Sigmoid colon (tissue), 7 donors: ENCODE results near the gene GAL3ST1. TPM values are rescaled to one million over a fixed set of nuclear protein-coding genes. Genes with fewer than 3 reads are reported as not detected.
"Not testable (repeated sequence)": the region's sequence is repeated elsewhere in the genome, so short reads cannot be mapped to it uniquely, and the experiment has no call there.

Experiments
- DNase-seq: peaks from one replicate; pipeline ENCODE4 v3.0.0-alpha.2; 2019
- H3K27ac ChIP-seq, 4 donors: fragments of 200-600 bp; sonication (generic); one replicate each; pipeline ENCODE4 v1.5.1; 2016 to 2019; ENCODE audit warnings: mild to moderate bottlenecking in 1 of 4
- H3K27me3 ChIP-seq, 3 donors: fragments of 200-600 bp; sonication (generic); one replicate each; pipeline ENCODE4 v1.5.1; 2019; ENCODE audit warnings: mild to moderate bottlenecking in 1 of 3
- H3K36me3 ChIP-seq, 4 donors: fragments of 200-600 bp; sonication (generic); one replicate each; pipeline ENCODE4 v1.5.1; 2016 to 2019
- H3K4me1 ChIP-seq, 4 donors: fragments of 200-600 bp; sonication (generic); one replicate each; pipeline ENCODE4 v1.5.1; 2017 to 2019
- H3K4me3 ChIP-seq, 4 donors: fragments of 200-600 bp; sonication (generic); one replicate each; pipeline ENCODE4 v1.5.1; 2017 to 2019; ENCODE audit warnings: mild to moderate bottlenecking in 2 of 4, moderate library complexity in 1 of 4
- H3K9me3 ChIP-seq, 4 donors: fragments of 200-600 bp in 3 of 4; sonication (generic) in 3 of 4; one replicate each; pipeline versions ENCODE4 v1.5.1 to v1.6.1; 2013 to 2019
- EP300 ChIP-seq, 4 donors: sonication (generic); formaldehyde crosslinking; IDR thresholded peaks; one replicate each; pipeline ENCODE4 v1.6.1; 2017; ENCODE audit warnings: antibody characterized with exemption in 4 of 4
- POLR2A ChIP-seq, 2 donors: fragments of 450-650 bp; IDR thresholded peaks; one replicate each; pipeline ENCODE4 v1.6.1; 2016; ENCODE audit warnings: antibody characterized with exemption in 2 of 2, mild to moderate bottlenecking in 2 of 2, moderate library complexity in 2 of 2
- POLR2AphosphoS5 ChIP-seq, 4 donors: sonication (generic); formaldehyde crosslinking; IDR thresholded peaks; one replicate each; pipeline ENCODE4 v1.6.1; 2017; ENCODE audit warnings: antibody characterized with exemption in 4 of 4
- WGBS, 2 donors: extraction: QIAGEN DNeasy Blood & Tissue Kit; methylation state at CpG; one replicate each; pipeline ENCODE4 v1.1.7; 2013; 5-methylcytosine and 5-hydroxymethylcytosine counted together
- intact Hi-C: fragments of 100-400 bp; cut with DNase I; formaldehyde crosslinking; loops from one replicate; pipeline ENCODE4 v1.15.1; 2023
- polyA plus RNA-seq, 3 donors: library from polyadenylated mRNA; stranded (reverse); fragments of 200-250 nt; gene quantifications; one replicate each; pipeline ENCODE4 v1.2.3, GENCODE V29; 2013
- total RNA-seq, 4 donors: library from RNA; depleted of rRNA; stranded (reverse); fragments of >200 nt; gene quantifications; one replicate each; pipeline ENCODE4 v1.1.0, GENCODE V29; 2016
- TF ChIP-seq, protein P1 (sequence below), 4 experiments: fragments of 450-650 bp in 3 of 4; fragments of 200-600 bp in 1 of 4; IDR thresholded peaks; one replicate each; pipeline ENCODE4 v1.5.1; 2016 to 2019; ENCODE audit warnings: antibody characterized with exemption in 4 of 4, mild to moderate bottlenecking in 3 of 4, moderate library complexity in 2 of 4
- donor health status: healthy with polysubstance abuse.
- donor health status: Bipolar disorder and iron deficiency.
- donor health status: healthy.

The GAL3ST1 gene
- total and polyA plus RNA-seq, 7 donors, result 0.68 to 10.2 (median 2.8) TPM

DNA sequence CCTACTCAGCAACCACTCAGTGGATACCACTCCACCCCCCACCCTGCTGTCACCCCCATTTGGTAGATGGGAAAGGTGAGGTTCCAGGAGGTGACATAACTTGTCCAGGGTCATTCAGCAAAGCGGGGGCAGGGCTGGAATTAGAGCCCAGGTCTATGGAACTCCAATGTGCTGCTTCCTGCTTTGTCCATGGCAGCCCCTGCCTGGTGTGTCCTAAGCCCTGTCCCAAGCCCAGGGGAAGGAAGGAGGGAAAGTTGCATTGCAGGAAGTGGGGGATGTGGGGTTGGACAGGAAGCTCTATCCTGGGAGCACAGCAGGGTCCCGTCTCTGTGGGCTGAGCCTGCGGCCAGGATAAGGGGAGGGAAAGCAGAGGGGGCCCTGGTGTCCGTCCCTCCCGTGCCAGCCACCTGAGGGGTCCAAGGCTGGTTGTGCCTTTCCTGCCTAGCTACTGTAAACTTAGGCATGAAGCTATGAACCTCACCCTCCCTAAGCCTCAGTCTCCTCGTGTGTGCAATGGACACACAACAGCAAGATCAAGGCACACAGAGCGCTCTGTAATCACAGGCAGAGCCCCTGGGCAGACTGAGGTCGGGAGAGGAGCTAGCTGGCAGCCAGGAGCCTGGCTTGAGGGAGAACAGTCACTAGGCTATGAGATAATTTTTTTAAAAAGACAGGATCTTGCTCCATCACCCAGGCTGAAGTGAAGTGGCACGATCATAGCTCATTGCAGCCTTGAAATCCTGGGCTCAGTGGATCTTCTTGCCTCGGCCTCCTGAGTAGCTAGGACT, 12.9 kb downstream of the GAL3ST1 start:
- Histone ChIP-seq H3K9me3 (no peaks in the 10 kb centered on the region), H3K27me3 (no peaks in the 10 kb centered on the region), H3K4me3 (no peak overlapping the region), H3K4me1 (no peaks in the 10 kb centered on the region), H3K27ac (no peak overlapping the region), H3K36me3 (no peaks in the 10 kb centered on the region)
- intact Hi-C loops, result no loop called here
- TF ChIP-seq EP300 (IDR thresholded peaks at IDR 0.05) (no peak), POLR2AphosphoS5 (IDR thresholded peaks at IDR 0.05) (no peak), POLR2A (IDR thresholded peaks at IDR 0.05) (no peak)
- TF ChIP-seq, protein P1, sequence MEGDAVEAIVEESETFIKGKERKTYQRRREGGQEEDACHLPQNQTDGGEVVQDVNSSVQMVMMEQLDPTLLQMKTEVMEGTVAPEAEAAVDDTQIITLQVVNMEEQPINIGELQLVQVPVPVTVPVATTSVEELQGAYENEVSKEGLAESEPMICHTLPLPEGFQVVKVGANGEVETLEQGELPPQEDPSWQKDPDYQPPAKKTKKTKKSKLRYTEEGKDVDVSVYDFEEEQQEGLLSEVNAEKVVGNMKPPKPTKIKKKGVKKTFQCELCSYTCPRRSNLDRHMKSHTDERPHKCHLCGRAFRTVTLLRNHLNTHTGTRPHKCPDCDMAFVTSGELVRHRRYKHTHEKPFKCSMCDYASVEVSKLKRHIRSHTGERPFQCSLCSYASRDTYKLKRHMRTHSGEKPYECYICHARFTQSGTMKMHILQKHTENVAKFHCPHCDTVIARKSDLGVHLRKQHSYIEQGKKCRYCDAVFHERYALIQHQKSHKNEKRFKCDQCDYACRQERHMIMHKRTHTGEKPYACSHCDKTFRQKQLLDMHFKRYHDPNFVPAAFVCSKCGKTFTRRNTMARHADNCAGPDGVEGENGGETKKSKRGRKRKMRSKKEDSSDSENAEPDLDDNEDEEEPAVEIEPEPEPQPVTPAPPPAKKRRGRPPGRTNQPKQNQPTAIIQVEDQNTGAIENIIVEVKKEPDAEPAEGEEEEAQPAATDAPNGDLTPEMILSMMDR (IDR thresholded peaks at IDR 0.05), result no peak
- 74 to 86% methylated on average over 10 of the region's 10 CpGs for WGBS, 2 donors
- no peak for DNase-seq

DNA sequence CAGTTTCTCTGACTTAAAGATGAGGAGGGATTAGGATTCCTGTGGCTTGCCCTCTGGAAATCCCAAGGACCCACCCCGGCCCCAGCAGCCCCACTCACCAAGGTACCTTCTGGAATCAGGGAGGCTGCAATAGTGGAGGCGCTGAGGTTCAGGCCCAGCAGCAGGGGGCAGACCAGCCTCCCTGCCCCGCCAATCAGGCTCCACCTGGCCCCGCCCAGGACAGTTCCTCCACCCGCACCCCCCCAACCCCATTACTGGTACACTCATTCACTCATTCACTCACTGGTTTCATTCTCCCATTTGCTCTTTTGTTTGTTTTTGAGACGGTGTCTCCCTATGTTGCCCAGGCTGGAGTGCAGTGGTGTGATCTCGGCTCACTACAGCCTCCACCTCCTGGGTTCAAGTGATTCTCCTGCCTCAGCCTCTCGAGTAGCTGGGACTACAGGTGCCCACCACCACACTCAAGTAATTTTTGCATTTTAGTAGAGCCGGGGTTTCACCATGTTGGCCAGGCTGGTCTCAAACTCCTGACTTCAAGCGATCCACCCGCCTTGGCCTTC, 13.7 kb downstream of the GAL3ST1 start:
- H3K27me3 ChIP-seq, H3K9me3 ChIP-seq, H3K4me1 ChIP-seq, H3K4me3 ChIP-seq, H3K36me3 ChIP-seq, intact Hi-C loops, H3K27ac ChIP-seq, DNase-seq: not testable (repeated sequence)
- 82 to 83% methylated on average over 11 of the region's 11 CpGs for WGBS, 2 donors

DNA sequence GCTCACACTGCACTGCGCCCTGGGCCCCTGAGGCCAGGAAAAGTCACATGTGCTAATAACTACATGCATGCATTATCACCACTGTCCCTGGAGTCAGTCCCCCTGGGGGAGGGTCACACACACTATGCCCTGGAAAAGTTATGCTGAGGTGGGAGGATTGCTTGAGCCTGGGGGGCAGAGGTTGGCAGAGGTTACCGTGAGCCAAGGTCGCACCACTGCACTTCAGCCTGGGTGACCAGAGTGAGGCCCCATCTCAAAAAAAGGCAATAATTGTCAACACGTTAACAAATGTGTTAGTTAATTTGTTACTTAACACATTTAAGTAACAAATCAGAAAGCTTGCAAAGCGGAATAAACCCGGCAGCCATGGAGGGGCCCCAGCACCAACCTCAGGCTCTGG, 14.6 kb downstream of the GAL3ST1 start:
- no peaks in the 10 kb centered on the region for H3K27me3 ChIP-seq
- DNase-seq, result no peak
- intact Hi-C loops, result no loop called here
- WGBS, 2 donors, result 82 to 90% methylated on average over 6 of the region's 6 CpGs
- H3K36me3 ChIP-seq, result peaks cover 0 to 1% (median 0%) of the 10 kb centered on the region in 4 donors
- no peaks in the 10 kb centered on the region for H3K4me1 ChIP-seq
- TF ChIP-seq EP300 (IDR thresholded peaks at IDR 0.05) (no peak), POLR2A (IDR thresholded peaks at IDR 0.05) (no peak), POLR2AphosphoS5 (IDR thresholded peaks at IDR 0.05) (no peak)
- TF ChIP-seq, protein P1 (IDR thresholded peaks at IDR 0.05), result no peak
- no peak overlapping the region for H3K4me3 ChIP-seq
- H3K9me3 ChIP-seq, result no peaks in the 10 kb centered on the region
- no peak overlapping the region for H3K27ac ChIP-seq

DNA sequence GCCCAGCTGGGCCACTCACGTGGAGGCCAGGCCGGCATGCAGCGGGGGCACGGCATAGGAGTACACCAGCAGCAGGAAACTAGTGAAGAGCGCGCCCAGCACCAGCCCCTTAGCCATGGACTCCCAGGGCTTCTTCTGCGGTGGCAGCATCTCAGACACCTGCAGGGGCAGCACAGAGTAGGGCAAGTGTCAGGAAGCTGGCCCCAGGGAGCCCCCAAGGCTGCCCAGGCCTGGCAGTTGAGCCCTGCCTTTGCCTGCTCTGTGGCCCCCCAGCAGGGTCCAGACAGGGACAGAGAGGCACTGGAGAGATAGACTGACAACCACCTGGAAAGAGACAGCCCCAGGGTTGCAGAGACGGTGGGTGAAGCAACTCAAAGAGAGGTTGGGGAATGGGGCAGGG, 17.2 kb downstream of the GAL3ST1 start:
- Histone ChIP-seq H3K27me3 (no peaks in the 10 kb centered on the region), H3K36me3 (peaks cover 0 to 4% (median 0%) of the 10 kb centered on the region in 4 donors), H3K9me3 (no peaks in the 10 kb centered on the region), H3K4me1 (no peaks in the 10 kb centered on the region), H3K4me3 (no peak overlapping the region), H3K27ac (no peak overlapping the region)
- intact Hi-C loops, result no loop called here
- DNase-seq, result no peak
- WGBS, 2 donors, result 85 to 88% methylated on average over 8 of the region's 8 CpGs
- TF ChIP-seq POLR2AphosphoS5 (IDR thresholded peaks at IDR 0.05), result no peak
- no peak for TF ChIP-seq EP300 (IDR thresholded peaks at IDR 0.05)
- TF ChIP-seq, protein P1 (IDR thresholded peaks at IDR 0.05), result no peak
- no peak for TF ChIP-seq POLR2A (IDR thresholded peaks at IDR 0.05)

- Histone ChIP-seq H3K27me3 (no peaks in the 10 kb centered on the region), H3K4me1 (no peaks in the 10 kb centered on the region), H3K9me3 (no peaks in the 10 kb centered on the region), H3K27ac (no peak overlapping the region), H3K36me3 (peaks cover 0 to 4% (median 0%) of the 10 kb centered on the region in 4 donors), H3K4me3 (no peak overlapping the region)
- intact Hi-C loops, result no loop called here
- no peak for TF ChIP-seq POLR2AphosphoS5 (IDR thresholded peaks at IDR 0.05)
- WGBS, 2 donors, result 76 to 84% methylated on average over 6 of the region's 6 CpGs
- DNase-seq, result no peak
These were observed 18.1 kb downstream of the GAL3ST1 start for GRCh38 chr22:30556388-30556787.
